Esophagus (tissue), 2 donors: Measurements from ENCODE around the gene TASP1. TPM values are rescaled to one million over a fixed set of nuclear protein-coding genes. Genes with fewer than 3 reads are reported as not detected.

Source experiments
- H3K27ac ChIP-seq, 2 donors: one replicate each; pipeline ENCODE4 v1.5.1; 2013; ENCODE audit warnings: low read depth in 2 of 2, mild to moderate bottlenecking in 2 of 2, inconsistent platforms in 1 of 2, low read length in 1 of 2, moderate library complexity in 1 of 2
- H3K27me3 ChIP-seq, 2 donors: one replicate each; pipeline ENCODE4 v1.6.1; 2013; ENCODE audit warnings: low read length in 2 of 2, control low read depth in 1 of 2, mild to moderate bottlenecking in 1 of 2; ENCODE audit not compliant: insufficient read depth in 2 of 2, control insufficient read depth in 1 of 2
- H3K36me3 ChIP-seq, 2 donors: one replicate each; pipeline ENCODE4 v1.6.1; 2013; ENCODE audit warnings: low read length in 1 of 2; ENCODE audit not compliant: control insufficient read depth in 2 of 2, insufficient read depth in 2 of 2
- H3K4me1 ChIP-seq, 2 donors: one replicate each; pipeline ENCODE4 v1.6.1; 2013; ENCODE audit warnings: low read length in 1 of 2; ENCODE audit not compliant: control insufficient read depth in 2 of 2, insufficient read depth in 2 of 2
- H3K4me3 ChIP-seq, 2 donors: one replicate each; pipeline ENCODE4 v1.5.1; 2013; ENCODE audit warnings: low read length in 2 of 2, mild to moderate bottlenecking in 2 of 2, low read depth in 1 of 2, moderate library complexity in 1 of 2
- H3K9me3 ChIP-seq, 2 donors: one replicate each; pipeline ENCODE4 v1.6.1; 2013; ENCODE audit warnings: mild to moderate bottlenecking in 2 of 2, low read depth in 1 of 2, low read length in 1 of 2, moderate library complexity in 1 of 2; ENCODE audit not compliant: control insufficient read depth in 2 of 2, insufficient read depth in 1 of 2
- WGBS, 2 donors: extraction: QIAGEN DNeasy Blood & Tissue Kit; methylation state at CpG; one replicate each; pipeline ENCODE4 v1.1.7; 2013; 5-methylcytosine and 5-hydroxymethylcytosine counted together
- polyA plus RNA-seq, 2 donors: library from polyadenylated mRNA; stranded (reverse); fragments of 200-250 nt; gene quantifications; one replicate each; pipeline ENCODE4 v1.2.3, GENCODE V29; 2013
- donor health status: healthy with polysubstance abuse.
- donor health status: Bipolar disorder and iron deficiency.

TASP1 gene
- polyA plus RNA-seq, 2 donors: 3.5 to 4.9 TPM

DNA sequence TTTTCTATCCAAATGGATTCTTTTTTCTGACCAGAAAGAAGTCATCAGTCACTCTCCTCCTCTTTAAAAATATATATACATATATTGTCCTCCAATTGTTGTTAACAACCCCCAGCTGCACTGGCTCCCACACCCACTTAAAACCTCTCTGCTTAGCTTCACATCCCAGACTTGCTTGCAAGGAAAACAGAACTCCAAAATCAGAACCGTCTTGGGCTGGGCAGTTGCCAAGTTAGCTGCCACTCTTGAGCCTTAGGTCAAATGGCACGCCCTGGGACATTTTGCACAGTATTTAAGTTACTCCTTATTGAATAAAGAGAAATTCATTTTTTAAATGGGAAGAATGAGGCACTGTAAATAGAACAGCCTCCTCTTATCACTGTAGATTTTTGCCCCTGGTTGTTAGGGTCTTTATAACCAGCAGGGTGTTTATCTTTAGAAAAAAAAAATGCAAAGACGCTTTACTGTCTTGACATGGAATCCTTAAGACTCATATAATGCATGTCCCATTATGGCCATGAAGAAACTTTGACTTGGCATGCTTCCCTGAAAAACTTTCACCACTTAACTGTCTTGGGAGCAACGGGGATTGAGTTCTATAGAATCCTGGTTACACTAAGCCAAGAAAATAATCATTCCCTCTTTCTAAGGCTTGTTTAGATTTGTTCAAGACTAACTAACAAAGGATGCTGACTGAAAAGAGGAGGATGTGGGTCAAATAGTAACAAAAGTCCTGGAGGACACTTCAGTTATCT, 213.2 kb downstream of the TASP1 start:
- Histone ChIP-seq H3K4me1 (no peaks in the 10 kb centered on the region), H3K4me3 (no peak overlapping the region), H3K27me3 (no peaks in the 10 kb centered on the region), H3K27ac (no peak overlapping the region), H3K9me3 (no peaks in the 10 kb centered on the region), H3K36me3 (no peaks in the 10 kb centered on the region)
- 36 to 61% methylated on average over 4 of the region's 4 CpGs for WGBS, 2 donors

DNA sequence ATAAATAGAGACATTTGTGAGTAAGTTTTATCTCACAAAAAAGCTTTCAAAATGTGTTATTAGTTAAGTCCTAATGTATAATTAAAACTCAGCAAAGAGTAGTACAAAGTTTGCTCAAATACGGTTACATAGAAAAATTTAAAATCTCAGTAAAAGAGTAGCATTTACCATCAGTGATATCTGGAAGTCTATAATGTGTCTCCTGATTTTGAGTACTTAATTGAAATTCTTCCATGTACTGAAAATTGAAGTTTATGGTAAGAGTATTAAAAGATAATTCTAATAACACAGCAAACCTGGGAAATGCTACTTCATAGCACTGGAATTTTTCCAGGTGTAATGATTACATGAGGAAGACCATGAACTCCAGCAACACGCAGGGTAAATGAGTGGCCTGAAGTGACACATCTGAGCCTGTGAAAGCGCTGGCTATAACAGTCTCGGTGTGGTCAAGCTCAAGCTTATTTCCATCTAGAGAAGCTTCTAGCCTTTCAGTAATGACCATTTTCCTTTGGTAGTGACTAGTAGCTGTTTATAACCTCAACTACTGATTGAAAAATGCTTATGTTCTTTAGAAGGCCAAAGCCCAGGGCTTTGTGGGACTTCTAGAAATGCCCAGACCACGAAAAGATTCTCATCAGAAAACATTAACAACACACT, 214.4 kb downstream of the TASP1 start:
- Histone ChIP-seq H3K9me3 (no peaks in the 10 kb centered on the region), H3K27me3 (no peaks in the 10 kb centered on the region), H3K27ac (no peak overlapping the region), H3K36me3 (no peaks in the 10 kb centered on the region), H3K4me1 (no peaks in the 10 kb centered on the region), H3K4me3 (no peak overlapping the region)
- 93 to 97% methylated on average over 5 of the region's 5 CpGs for WGBS, 2 donors

DNA sequence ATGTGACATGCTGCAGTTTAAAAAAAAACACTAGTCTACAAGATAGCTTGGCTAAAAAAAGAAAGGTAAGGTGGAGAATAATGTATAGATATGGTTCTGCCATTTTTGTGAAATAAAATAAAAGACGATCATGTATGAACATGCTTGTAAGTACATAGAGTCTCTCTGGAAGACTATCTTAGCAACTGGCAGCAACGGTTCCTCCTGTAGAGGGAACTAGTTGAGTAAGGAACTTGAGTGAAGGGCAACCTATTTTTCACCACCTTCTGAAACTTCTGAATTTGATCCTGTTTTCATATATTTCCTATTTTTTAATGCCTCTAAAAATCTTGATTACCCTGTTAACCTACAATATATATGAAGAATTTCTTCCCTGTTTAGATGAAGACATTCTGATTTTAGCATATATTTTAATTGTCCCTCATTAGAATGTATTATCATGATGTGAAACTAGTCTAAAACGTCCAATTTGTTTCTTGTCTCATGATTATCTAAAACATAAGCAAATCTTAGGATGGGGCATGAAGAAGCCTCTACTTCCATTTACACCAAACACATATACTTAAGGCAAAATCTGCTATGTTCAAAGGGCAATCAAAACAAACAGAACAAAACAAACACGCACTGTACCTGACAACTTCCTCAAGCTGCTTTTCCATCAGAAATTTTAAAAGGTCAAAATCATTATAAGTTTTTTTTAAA, 215.1 kb downstream of the TASP1 start:
- 82 to 83% methylated on average over 4 of the region's 4 CpGs for WGBS, 2 donors
- H3K27me3 ChIP-seq: no peaks in the 10 kb centered on the region
- no peaks in the 10 kb centered on the region for H3K9me3 ChIP-seq
- H3K36me3 ChIP-seq: no peaks in the 10 kb centered on the region
- no peaks in the 10 kb centered on the region for H3K4me1 ChIP-seq
- no peak overlapping the region for H3K4me3 ChIP-seq
- no peak overlapping the region for H3K27ac ChIP-seq

DNA sequence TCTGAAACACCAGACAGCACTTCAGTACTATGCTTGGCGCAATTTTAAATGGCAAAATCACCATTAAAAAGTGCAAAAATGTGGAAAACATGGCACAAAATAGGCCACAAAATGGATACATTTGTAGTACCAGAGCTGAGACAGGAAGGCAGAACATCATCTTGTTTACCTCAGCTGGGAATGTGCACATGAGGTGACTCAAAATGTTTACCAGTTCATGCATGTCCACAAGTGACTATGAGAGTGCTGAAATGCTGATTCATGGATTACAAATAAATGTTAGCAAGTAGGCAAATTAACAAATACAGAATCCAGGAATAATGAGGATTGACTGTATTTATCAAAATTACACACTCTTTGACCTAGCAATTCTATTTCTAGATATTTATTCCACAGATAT, 216.1 kb downstream of the TASP1 start:
- H3K27me3 ChIP-seq: no peaks in the 10 kb centered on the region
- no peaks in the 10 kb centered on the region for H3K4me1 ChIP-seq
- no peak overlapping the region for H3K27ac ChIP-seq
- H3K9me3 ChIP-seq: no peaks in the 10 kb centered on the region
- 94 to 98% methylated on average over 1 of the region's 1 CpG for WGBS, 2 donors
- no peaks in the 10 kb centered on the region for H3K36me3 ChIP-seq
- H3K4me3 ChIP-seq: no peak overlapping the region

DNA sequence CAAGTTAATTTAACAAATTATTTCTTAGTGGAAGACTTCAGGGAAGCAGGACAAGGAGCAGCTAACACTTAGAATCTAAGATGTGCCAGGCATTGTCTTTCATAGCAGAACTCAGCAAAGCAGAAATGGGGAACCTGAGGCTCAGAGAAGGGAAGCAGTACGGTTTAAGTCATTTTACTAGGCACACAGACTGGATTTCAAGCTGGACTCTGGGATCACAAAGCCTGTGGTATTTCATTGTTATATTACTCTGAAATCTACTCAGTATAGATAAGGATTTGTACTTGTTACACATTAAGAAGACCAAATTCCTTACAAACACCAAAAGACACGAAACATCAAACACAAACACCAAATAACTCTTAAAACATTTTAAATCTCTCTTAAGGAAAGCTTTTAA, 218.1 kb downstream of the TASP1 start:
- Histone ChIP-seq H3K4me1 (no peaks in the 10 kb centered on the region), H3K27ac (no peak overlapping the region), H3K36me3 (no peaks in the 10 kb centered on the region), H3K4me3 (no peak overlapping the region), H3K9me3 (no peaks in the 10 kb centered on the region), H3K27me3 (no peaks in the 10 kb centered on the region)
- 86 to 95% methylated on average over 2 of the region's 2 CpGs for WGBS, 2 donors

DNA sequence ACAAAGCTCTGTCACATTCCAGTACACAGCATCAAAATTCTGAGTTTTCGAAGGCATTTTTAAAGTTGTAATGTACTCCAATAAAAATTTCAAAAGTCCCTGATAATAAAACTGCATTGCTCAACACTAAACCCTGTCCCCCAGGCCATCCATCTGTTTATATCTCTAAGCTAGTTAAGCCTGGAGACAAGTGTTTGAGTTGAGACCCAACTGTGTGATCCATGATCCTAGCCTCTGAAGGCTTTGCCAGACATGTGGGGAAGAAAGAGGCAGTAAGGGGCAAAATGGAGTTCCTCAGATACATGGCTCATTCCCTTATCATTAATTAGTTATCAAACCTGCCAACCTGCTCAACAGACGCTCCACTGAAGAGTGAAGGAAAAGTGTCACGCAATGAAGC, 219.3 kb downstream of the TASP1 start:
- Histone ChIP-seq H3K9me3 (no peaks in the 10 kb centered on the region), H3K4me1 (no peaks in the 10 kb centered on the region), H3K4me3 (no peak overlapping the region), H3K27me3 (no peaks in the 10 kb centered on the region), H3K36me3 (no peaks in the 10 kb centered on the region), H3K27ac (no peak overlapping the region)
- WGBS, 2 donors: 92 to 95% methylated on average over 3 of the region's 3 CpGs

DNA sequence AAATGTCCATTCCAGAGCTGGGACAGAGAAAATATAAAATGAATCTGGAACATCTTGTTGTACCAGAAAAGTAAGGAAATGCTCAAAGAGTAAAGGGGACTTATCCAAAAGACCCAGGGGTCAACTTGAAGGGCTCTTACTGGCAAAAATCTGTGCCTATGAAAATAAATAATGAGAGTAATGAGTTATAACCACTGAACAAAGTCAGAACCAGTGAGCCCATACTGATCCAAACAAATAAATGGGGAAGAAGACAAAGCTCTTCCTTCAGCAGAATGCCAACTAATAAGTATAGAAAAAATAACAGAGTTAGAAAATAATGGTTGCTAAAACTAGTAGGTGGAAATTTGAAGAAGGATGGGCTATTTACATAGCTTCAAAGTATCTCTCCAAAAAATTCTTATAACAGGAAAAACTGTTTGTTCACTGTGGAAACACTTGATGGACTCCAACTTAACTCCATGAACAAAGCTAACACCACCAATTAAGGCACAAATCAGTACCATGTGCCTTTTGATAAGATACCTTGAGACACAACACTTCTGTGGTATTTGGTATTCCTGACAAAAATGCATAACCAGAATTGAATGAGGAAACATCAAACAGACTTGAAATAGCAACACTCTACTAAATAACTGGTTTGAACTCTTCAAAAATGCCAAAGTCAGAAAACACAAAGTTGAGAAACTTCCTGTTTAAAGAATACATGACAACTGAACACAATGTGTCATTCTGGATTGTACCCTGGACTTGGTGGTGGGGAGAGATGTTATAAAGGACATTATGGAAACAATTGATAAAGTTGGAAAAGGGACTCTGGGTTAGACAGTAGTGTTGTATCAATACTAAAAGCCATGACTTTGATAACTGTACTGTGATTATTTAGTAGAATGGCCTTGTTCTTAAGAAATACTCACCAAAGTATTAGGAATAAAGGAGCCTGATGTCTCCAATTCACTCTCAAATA, 220.2 kb downstream of the TASP1 start:
- Histone ChIP-seq H3K27me3 (no peaks in the 10 kb centered on the region), H3K9me3 (no peaks in the 10 kb centered on the region), H3K4me1 (no peaks in the 10 kb centered on the region), H3K4me3 (no peak overlapping the region), H3K36me3 (no peaks in the 10 kb centered on the region), H3K27ac (no peak overlapping the region)

DNA sequence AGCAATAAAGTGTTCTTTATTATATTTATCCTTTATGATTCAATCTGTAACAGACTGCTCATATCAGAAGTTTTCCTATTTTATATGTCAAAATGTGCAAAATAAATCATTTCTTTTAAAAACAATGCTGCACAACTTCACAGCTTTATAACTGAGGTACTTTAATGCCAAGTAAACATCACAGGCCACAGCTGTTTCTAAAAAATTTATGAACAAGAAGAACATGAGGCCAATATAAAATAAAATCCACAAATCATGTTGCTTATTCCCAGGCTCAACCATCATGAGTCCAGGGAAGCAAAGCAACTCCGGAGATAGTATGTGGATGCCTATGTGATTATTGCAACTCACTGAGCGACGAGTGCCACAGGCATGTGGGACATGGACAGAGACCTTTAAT, 222.2 kb downstream of the TASP1 start:
- WGBS, 2 donors: 88 to 94% methylated on average over 3 of the region's 3 CpGs
- Histone ChIP-seq H3K4me1 (no peaks in the 10 kb centered on the region), H3K36me3 (no peaks in the 10 kb centered on the region), H3K27ac (no peak overlapping the region), H3K27me3 (no peaks in the 10 kb centered on the region), H3K9me3 (no peaks in the 10 kb centered on the region), H3K4me3 (no peak overlapping the region)

DNA sequence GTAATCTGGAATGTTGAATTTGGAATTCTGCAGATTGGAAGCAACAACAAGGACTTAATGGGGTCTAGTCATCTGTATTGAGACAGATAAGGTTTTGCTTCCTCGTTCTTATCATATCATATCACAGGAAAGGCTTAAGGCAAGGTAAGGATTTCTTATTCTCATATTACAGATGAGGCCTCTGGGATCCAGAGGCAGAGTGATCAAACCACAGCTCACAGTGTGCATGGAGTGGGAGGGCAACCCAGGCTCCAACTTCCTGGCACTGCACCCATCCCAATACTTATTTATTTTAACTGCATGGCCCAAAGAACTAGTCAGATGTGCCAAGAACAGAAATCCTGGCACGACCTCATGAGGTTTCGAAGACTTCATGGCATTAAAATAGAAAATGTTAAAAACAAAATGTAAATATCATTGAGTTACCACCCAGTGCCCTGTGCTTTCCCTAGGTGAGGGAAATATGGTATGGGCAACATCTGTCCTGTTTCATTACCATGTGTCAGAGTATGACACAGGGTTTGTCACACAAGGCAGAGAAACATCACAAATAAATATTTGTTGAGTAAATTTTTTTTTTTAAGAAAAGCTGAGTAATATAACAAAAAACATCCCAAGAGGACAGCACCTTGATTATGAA, 225.8 kb downstream of the TASP1 start:
- no peaks in the 10 kb centered on the region for H3K36me3 ChIP-seq
- no peak overlapping the region for H3K4me3 ChIP-seq
- H3K9me3 ChIP-seq: no peaks in the 10 kb centered on the region
- 53 to 59% methylated on average over 3 of the region's 3 CpGs for WGBS, 2 donors
- H3K4me1 ChIP-seq: no peaks in the 10 kb centered on the region
- no peak overlapping the region for H3K27ac ChIP-seq
- H3K27me3 ChIP-seq: no peaks in the 10 kb centered on the region
